DND-41 (cell line): Measurements from ENCODE around the gene ANKLE2.
"Not testable (repeated sequence)": the region's sequence is repeated elsewhere in the genome, so short reads cannot be mapped to it uniquely, and the experiment has no call there.

ENCODE experiments used
- CTCF ChIP-seq: IDR thresholded peaks from 2 replicates; pipeline ENCODE4 v1.5.1; 2012; ENCODE audit warnings: borderline replicate concordance, low read length, moderate library complexity, mild to moderate bottlenecking; ENCODE audit not compliant: poor library complexity, severe bottlenecking; ENCODE audit errors: extremely low read depth
- EZH2 ChIP-seq: IDR thresholded peaks from 3 replicates; pipeline ENCODE4 v1.6.1; 2012; ENCODE audit warnings: borderline replicate concordance, low read depth, mild to moderate bottlenecking, moderate library complexity, low read length, inconsistent platforms; ENCODE audit not compliant: severe bottlenecking

- TF ChIP-seq CTCF, EZH2: not testable (repeated sequence)
These were observed 30.3 kb upstream of the ANKLE2 start for GRCh38 chr12:132791940-132792339.
